ENCODE results near the gene SPON1. TPM values are rescaled to one million over a fixed set of nuclear protein-coding genes. Genes with fewer than 3 reads are reported as not detected.

Gene SPON1
- total RNA-seq, 2 experiments from 2014 or later, result 2.1 to 2.2 TPM

DNA sequence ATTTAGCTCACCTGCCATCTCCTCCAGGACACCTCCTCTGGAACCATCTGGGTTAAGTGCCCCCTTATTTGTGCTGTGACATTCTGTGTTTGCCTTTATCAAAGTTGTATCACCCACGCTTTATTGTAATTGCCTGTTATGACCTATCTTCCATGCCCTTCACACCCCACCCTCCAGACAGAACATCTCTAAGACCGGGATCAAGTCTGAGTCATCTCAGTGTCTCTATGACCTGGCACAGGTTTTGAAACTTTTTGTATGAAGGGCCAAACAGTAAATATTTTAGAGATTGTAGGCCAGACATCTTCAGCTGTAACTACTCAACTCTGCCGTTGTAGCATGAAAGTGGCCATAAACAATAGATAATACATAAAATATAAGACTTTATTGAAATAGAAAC, 161.8 kb downstream of the SPON1 start:
- ATAC-seq (ENCODE audit: poor library complexity) (no peak), DNase-seq (no peak)
- peaks cover 2% of the 10 kb centered on the region for H3K4me1 ChIP-seq (ENCODE audit: insufficient read depth, low read length)
- H3K36me3 ChIP-seq (ENCODE audit: insufficient read depth, low read length), result no peaks in the 10 kb centered on the region
- peaks cover 0 to 8% of the 10 kb centered on the region in 2 experiments for H3K9me3 ChIP-seq (ENCODE audit: control insufficient read depth in 1 of 2, insufficient read depth in 1 of 2, low read length in 2 of 2)
- no peaks in the 10 kb centered on the region for H3K9me3 Mint-ChIP-seq
- no peak overlapping the region for H3K27ac ChIP-seq (ENCODE audit: low read depth in 1 of 2, low read length in 2 of 2)
- ChIA-PET CTCF (no interaction called here), POLR2A (no interaction called here)
- H3K27me3 ChIP-seq (ENCODE audit: control insufficient read depth in 1 of 2, insufficient read depth in 2 of 2, low read length in 2 of 2), result no peaks in the 10 kb centered on the region
- intact Hi-C loops (cut with DNase I, micrococcal nuclease), result no loop called here
- H3K36me3 Mint-ChIP-seq (ENCODE audit: low read depth), result peaks cover 26% of the 10 kb centered on the region
- H3K4me1 Mint-ChIP-seq (ENCODE audit: low read depth), result peaks cover under 1% of the 10 kb centered on the region
- H3K27me3 Mint-ChIP-seq, result no peaks in the 10 kb centered on the region
- H3K4me3 Mint-ChIP-seq, result no peak overlapping the region
- H3K27ac Mint-ChIP-seq, result no peak overlapping the region
- TF ChIP-seq, protein P1, sequence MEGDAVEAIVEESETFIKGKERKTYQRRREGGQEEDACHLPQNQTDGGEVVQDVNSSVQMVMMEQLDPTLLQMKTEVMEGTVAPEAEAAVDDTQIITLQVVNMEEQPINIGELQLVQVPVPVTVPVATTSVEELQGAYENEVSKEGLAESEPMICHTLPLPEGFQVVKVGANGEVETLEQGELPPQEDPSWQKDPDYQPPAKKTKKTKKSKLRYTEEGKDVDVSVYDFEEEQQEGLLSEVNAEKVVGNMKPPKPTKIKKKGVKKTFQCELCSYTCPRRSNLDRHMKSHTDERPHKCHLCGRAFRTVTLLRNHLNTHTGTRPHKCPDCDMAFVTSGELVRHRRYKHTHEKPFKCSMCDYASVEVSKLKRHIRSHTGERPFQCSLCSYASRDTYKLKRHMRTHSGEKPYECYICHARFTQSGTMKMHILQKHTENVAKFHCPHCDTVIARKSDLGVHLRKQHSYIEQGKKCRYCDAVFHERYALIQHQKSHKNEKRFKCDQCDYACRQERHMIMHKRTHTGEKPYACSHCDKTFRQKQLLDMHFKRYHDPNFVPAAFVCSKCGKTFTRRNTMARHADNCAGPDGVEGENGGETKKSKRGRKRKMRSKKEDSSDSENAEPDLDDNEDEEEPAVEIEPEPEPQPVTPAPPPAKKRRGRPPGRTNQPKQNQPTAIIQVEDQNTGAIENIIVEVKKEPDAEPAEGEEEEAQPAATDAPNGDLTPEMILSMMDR (IDR thresholded peaks at IDR 0.05), result no peak
- H3K4me3 ChIP-seq (ENCODE audit: low read length), result no peak overlapping the region

DNA sequence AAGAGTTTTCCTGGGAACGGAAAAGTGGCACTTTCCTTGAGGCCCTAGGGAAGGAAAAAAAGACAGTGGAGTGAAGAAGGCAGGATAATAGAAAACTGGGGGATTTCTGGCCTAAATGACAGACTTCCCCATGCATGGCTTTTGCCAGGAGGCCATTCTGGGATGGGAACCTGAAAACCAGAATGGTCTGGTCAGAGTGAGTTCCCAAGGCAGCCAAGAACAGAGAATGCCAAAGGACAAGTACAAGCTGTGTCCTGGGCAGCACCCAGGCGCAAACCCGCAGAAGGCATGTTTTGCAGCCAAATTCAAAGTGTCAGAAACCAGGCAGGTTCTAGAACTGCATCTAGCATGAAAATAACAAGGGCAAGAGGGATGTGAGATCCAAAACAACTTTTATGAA, 162.4 kb downstream of the SPON1 start:
- Mint-ChIP-seq H3K4me3 (no peak overlapping the region), H3K36me3 (ENCODE audit: low read depth) (peaks cover 26% of the 10 kb centered on the region), H3K27ac (no peak overlapping the region), H3K27me3 (no peaks in the 10 kb centered on the region), H3K4me1 (ENCODE audit: low read depth) (no peaks in the 10 kb centered on the region), H3K9me3 (no peaks in the 10 kb centered on the region)
- DNase-seq, result no peak
- H3K9me3 ChIP-seq (ENCODE audit: control insufficient read depth in 1 of 2, insufficient read depth in 1 of 2, low read length in 2 of 2), result peaks cover 0 to 8% of the 10 kb centered on the region in 2 experiments
- no peaks in the 10 kb centered on the region for H3K27me3 ChIP-seq (ENCODE audit: control insufficient read depth in 1 of 2, insufficient read depth in 2 of 2, low read length in 2 of 2)
- no peak overlapping the region for H3K4me3 ChIP-seq (ENCODE audit: low read length)
- no peak overlapping the region for H3K27ac ChIP-seq (ENCODE audit: low read depth in 1 of 2, low read length in 2 of 2)
- TF ChIP-seq, protein P1 (IDR thresholded peaks at IDR 0.05), result no peak
- no peaks in the 10 kb centered on the region for H3K36me3 ChIP-seq (ENCODE audit: insufficient read depth, low read length)
- POLR2A ChIA-PET, result no interaction called here
- ATAC-seq (ENCODE audit: poor library complexity), result no peak
- intact Hi-C loops (cut with DNase I, micrococcal nuclease), result no loop called here
- CTCF ChIA-PET, result no interaction called here
- no peaks in the 10 kb centered on the region for H3K4me1 ChIP-seq (ENCODE audit: insufficient read depth, low read length)

GRCh38 chr11:14125529-14125928, 163.0 kb downstream of the SPON1 start:
- Mint-ChIP-seq H3K27me3 (no peaks in the 10 kb centered on the region), H3K9me3 (no peaks in the 10 kb centered on the region), H3K4me3 (no peak overlapping the region), H3K4me1 (ENCODE audit: low read depth) (no peaks in the 10 kb centered on the region), H3K27ac (no peak overlapping the region), H3K36me3 (ENCODE audit: low read depth) (peaks cover 26% of the 10 kb centered on the region)
- ATAC-seq (ENCODE audit: poor library complexity) (no peak), DNase-seq (no peak)
- Histone ChIP-seq H3K9me3 (ENCODE audit: control insufficient read depth in 1 of 2, insufficient read depth in 1 of 2, low read length in 2 of 2) (peaks cover 0 to 8% of the 10 kb centered on the region in 2 experiments), H3K27me3 (ENCODE audit: control insufficient read depth in 1 of 2, insufficient read depth in 2 of 2, low read length in 2 of 2) (no peaks in the 10 kb centered on the region), H3K36me3 (ENCODE audit: insufficient read depth, low read length) (no peaks in the 10 kb centered on the region), H3K4me1 (ENCODE audit: insufficient read depth, low read length) (no peaks in the 10 kb centered on the region), H3K27ac (ENCODE audit: low read depth in 1 of 2, low read length in 2 of 2) (no peak overlapping the region), H3K4me3 (ENCODE audit: low read length) (no peak overlapping the region)
- intact Hi-C loops (cut with DNase I, micrococcal nuclease), result no loop called here
- TF ChIP-seq, protein P1 (IDR thresholded peaks at IDR 0.05), result no peak
- CTCF ChIA-PET, result no interaction called here
- POLR2A ChIA-PET, result no interaction called here
